ENCODE data around the gene TLE4. TPM values are rescaled to one million over a fixed set of nuclear protein-coding genes. Genes with fewer than 3 reads are reported as not detected.

The TLE4 gene
- total and polyA plus RNA-seq, 2 of the 13 experiments (the other 11 are each of a cell fraction or from before 2014, with no cell fraction given), result 2.0 to 2.3 TPM

- no peaks in the 10 kb centered on the region for H3K27me3 ChIP-seq (ENCODE audit: control insufficient read depth in 1 of 2, insufficient read depth in 2 of 2, low read length in 2 of 2)
- no TSS peak for BruUV-seq (replicated peaks)
- intact Hi-C loops (cut with micrococcal nuclease; ENCODE audit: unreplicated experiment), result no loop called here
- H4K20me1 ChIP-seq (ENCODE audit: insufficient read depth, low read length), result no peaks in the 10 kb centered on the region
- in situ Hi-C loops (cut with HindIII; ENCODE audit: extremely low pct_ligation_motif_present, low pct_unique_long_range_greater_than_20kb), result no loop called here
- POLR2A ChIA-PET, result no interaction called here
- H3K4me2 ChIP-seq (ENCODE audit: low read depth, low read length), result no peak overlapping the region
- H2AFZ ChIP-seq (ENCODE audit: low read length), result no peak overlapping the region
- H3K4me3 ChIP-seq (replicated peaks in 1 of 3; ENCODE audit: insufficient read depth in 1 of 3, low read depth in 2 of 3, low read length in 3 of 3), result no peak overlapping the region
- no peak for TF ChIP-seq ZBTB7A (CRISPR knock-in tag; IDR thresholded peaks at IDR 0.05)
- peak; percentile 29 to 70; a peak in 3 of 4 replicates for TF ChIP-seq MAFK (conservative IDR thresholded peaks at IDR 0.05 in 1 of 2, IDR thresholded peaks at IDR 0.05 in 1 of 2; ENCODE audit: low read length in 2 of 2)
- TF ChIP-seq LRRFIP1 (CRISPR knock-in tag; conservative IDR thresholded peaks at IDR 0.05), result no peak
- TF ChIP-seq MAFF (IDR thresholded peaks at IDR 0.05; ENCODE audit: low read depth, low read length), result peak; percentile 29; the same call in 1 of the 2 replicates
- TF ChIP-seq EZH2 (conservative IDR thresholded peaks at IDR 0.05; ENCODE audit: low read depth, low read length), result no peak
- no peak overlapping the region for H3K27ac ChIP-seq (ENCODE audit: extremely low read length, insufficient read depth, low read length)
- H3K9me3 ChIP-seq (ENCODE audit: low read length), result peaks cover 88% of the 10 kb centered on the region
- DNase-seq (ENCODE audit: low spot score), result no peak
- H3K9ac ChIP-seq (ENCODE audit: insufficient read depth, low read depth, low read length), result no peak overlapping the region
- H3K4me1 ChIP-seq (ENCODE audit: insufficient read depth, low read length), result no peaks in the 10 kb centered on the region
- 38% methylated on average over 5 of the region's 5 CpGs for WGBS (ENCODE audit: low lambda C conversion rate)
- CTCF ChIA-PET (ENCODE audit: low intra/inter-chr PET ratio, low total read pairs), result no interaction called here
- no peaks in the 10 kb centered on the region for H3K36me3 ChIP-seq (replicated peaks in 1 of 2; ENCODE audit: control insufficient read depth in 1 of 2, insufficient read depth in 2 of 2, low read length in 2 of 2)
- FAIRE-seq, result no peak
- H3K79me2 ChIP-seq (ENCODE audit: insufficient read depth, low read length), result no peaks in the 10 kb centered on the region
- no peak for ATAC-seq
These were observed 134.7 kb downstream of the TLE4 start for GRCh38 chr9:79706512-79706911.

GRCh38 chr9:79707589-79707988 is 135.8 kb downstream of the TLE4 start:
- 79% methylated on average over 2 of the region's 2 CpGs for WGBS (ENCODE audit: low lambda C conversion rate)

More at GRCh38 chr9:79707589-79707988, 135.8 kb downstream of the TLE4 start:
- Histone ChIP-seq H3K9ac (ENCODE audit: insufficient read depth, low read depth, low read length) (no peak overlapping the region), H4K20me1 (ENCODE audit: insufficient read depth, low read length) (no peaks in the 10 kb centered on the region), H3K27ac (ENCODE audit: extremely low read length, insufficient read depth, low read length) (no peak overlapping the region), H3K36me3 (replicated peaks in 1 of 2; ENCODE audit: control insufficient read depth in 1 of 2, insufficient read depth in 2 of 2, low read length in 2 of 2) (no peaks in the 10 kb centered on the region), H3K27me3 (ENCODE audit: control insufficient read depth in 1 of 2, insufficient read depth in 2 of 2, low read length in 2 of 2) (no peaks in the 10 kb centered on the region), H3K79me2 (ENCODE audit: insufficient read depth, low read length) (no peaks in the 10 kb centered on the region), H3K4me3 (replicated peaks in 1 of 3; ENCODE audit: insufficient read depth in 1 of 3, low read depth in 2 of 3, low read length in 3 of 3) (no peak overlapping the region), H3K4me1 (ENCODE audit: insufficient read depth, low read length) (no peaks in the 10 kb centered on the region), H3K4me2 (ENCODE audit: low read depth, low read length) (no peak overlapping the region), H3K9me3 (ENCODE audit: low read length) (peaks cover 81% of the 10 kb centered on the region), H2AFZ (ENCODE audit: low read length) (no peak overlapping the region)
- TF ChIP-seq IRF2 (CRISPR knock-in tag; IDR thresholded peaks at IDR 0.05) (no peak), ZNF432 (CRISPR knock-in tag; IDR thresholded peaks at IDR 0.05; ENCODE audit: borderline replicate concordance) (no peak), ZNF414 (CRISPR knock-in tag; IDR thresholded peaks at IDR 0.05) (no peak), ARNTL (CRISPR knock-in tag; IDR thresholded peaks at IDR 0.05) (no peak), KLF6 (CRISPR knock-in tag; IDR thresholded peaks at IDR 0.05) (no peak), PTBP1 (IDR thresholded peaks at IDR 0.05; ENCODE audit: low read depth, low read length, poor library complexity, severe bottlenecking) (no peak)
- in situ Hi-C loops (cut with HindIII; ENCODE audit: extremely low pct_ligation_motif_present, low pct_unique_long_range_greater_than_20kb) (no loop called here), intact Hi-C loops (cut with micrococcal nuclease; ENCODE audit: unreplicated experiment) (no loop called here)
- POLR2A ChIA-PET, result no interaction called here
- CTCF ChIA-PET (ENCODE audit: low intra/inter-chr PET ratio, low total read pairs), result no interaction called here
- FAIRE-seq, result no peak
- DNase-seq (ENCODE audit: low spot score), result no peak
- BruUV-seq (replicated peaks), result no TSS peak
- no peak for ATAC-seq

Measured in HepG2 (cell line).